NB4 (cell line): ENCODE results near the gene ZNF273.

Experiments
- CTCF ChIP-seq: IDR thresholded peaks from one replicate; pipeline ENCODE4 v1.5.1; 2012; ENCODE audit warnings: low read depth, low read length
- MAX ChIP-seq: IDR thresholded peaks from 2 replicates; pipeline ENCODE4 v1.6.1; 2011; ENCODE audit warnings: low read depth, low read length
- POLR2A ChIP-seq: IDR thresholded peaks from 2 replicates; pipeline ENCODE4 v1.6.1; 2011; ENCODE audit warnings: mild to moderate bottlenecking; ENCODE audit not compliant: insufficient read length; ENCODE audit errors: extremely low read depth

GRCh38 chr7:64978497-64979203 is 75.6 kb downstream of the ZNF273 start:
- TF ChIP-seq CTCF = no peak
- TF ChIP-seq MAX = no peak
- TF ChIP-seq POLR2A = no peak
